Stimulated activated CD4-positive, alpha-beta T cell treated with anti-CD3 and anti-CD28 coated beads, Interleukin-2, amount 100 ng/mL, for 4 hours (primary cell): Measurements from ENCODE around the gene AMOT.
A peak's percentile ranks its signal among the peaks of the same experiment; 100 is the strongest.
"Not testable (repeated sequence)": the region's sequence is repeated elsewhere in the genome, so short reads cannot be mapped to it uniquely, and the experiment has no call there.

Experiments
- DNase-seq: peaks from one replicate; pipeline ENCODE4 v3.0.0-alpha.2; 2020; ENCODE audit warnings: low read depth

AMOT gene, protein sequence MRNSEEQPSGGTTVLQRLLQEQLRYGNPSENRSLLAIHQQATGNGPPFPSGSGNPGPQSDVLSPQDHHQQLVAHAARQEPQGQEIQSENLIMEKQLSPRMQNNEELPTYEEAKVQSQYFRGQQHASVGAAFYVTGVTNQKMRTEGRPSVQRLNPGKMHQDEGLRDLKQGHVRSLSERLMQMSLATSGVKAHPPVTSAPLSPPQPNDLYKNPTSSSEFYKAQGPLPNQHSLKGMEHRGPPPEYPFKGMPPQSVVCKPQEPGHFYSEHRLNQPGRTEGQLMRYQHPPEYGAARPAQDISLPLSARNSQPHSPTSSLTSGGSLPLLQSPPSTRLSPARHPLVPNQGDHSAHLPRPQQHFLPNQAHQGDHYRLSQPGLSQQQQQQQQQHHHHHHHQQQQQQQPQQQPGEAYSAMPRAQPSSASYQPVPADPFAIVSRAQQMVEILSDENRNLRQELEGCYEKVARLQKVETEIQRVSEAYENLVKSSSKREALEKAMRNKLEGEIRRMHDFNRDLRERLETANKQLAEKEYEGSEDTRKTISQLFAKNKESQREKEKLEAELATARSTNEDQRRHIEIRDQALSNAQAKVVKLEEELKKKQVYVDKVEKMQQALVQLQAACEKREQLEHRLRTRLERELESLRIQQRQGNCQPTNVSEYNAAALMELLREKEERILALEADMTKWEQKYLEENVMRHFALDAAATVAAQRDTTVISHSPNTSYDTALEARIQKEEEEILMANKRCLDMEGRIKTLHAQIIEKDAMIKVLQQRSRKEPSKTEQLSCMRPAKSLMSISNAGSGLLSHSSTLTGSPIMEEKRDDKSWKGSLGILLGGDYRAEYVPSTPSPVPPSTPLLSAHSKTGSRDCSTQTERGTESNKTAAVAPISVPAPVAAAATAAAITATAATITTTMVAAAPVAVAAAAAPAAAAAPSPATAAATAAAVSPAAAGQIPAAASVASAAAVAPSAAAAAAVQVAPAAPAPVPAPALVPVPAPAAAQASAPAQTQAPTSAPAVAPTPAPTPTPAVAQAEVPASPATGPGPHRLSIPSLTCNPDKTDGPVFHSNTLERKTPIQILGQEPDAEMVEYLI

GRCh38 chrX:112840382-112841113 is at the start of gene AMOT:
AMOT (minus strand) TSS chrX:112840831; CDS start chrX:112823126, 17,705 bp downstream.
- peak; percentile 34 for DNase-seq

DNA sequence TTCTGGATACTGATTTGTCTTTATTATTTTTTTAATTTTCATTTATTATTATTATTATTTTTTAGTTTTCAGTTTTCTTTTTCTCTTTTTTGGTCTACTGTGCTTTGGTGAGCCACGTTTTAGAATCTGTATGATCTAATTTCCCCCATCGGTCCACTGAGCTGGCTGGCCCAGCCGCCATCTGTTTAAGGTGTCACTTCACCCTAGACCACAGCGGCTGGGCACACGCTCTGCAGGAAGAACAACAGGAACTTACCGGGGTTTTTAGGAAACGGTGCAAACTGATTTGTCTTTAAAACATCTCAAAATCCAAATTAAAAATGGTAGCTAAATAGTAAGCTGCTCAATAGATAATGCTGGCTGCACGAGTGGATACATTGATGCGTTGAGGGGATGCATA is 48.8 kb upstream of the AMOT start:
- no peak for DNase-seq

DNA sequence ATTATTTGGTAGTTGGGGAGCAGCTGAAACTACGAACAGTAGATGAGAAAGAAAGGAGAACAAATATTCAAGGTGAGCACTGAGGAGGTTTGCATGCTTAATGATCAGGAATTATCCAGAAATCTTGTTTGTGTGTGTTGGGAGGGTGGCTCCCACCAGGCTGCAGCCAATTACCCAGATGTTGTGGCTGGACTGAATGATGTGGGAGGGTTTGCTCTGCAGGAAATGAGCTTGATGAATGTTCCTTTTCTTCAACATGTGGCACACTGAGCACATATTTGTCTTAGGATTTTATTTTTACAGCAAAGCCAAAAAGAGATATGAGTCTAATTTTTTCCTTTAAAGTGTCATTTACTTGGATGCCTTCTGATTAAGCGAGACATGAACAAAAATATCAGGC is 48.3 kb upstream of the AMOT start:
- no peak for DNase-seq

- no peak for DNase-seq
Measured at GRCh38 chrX:112877771-112878173, 37.1 kb upstream of the AMOT start.

GRCh38 chrX:112874614-112875013 is 34.0 kb upstream of the AMOT start:
- DNase-seq: no peak

- no peak for DNase-seq
Measured at GRCh38 chrX:112874175-112874574, 33.5 kb upstream of the AMOT start.

- no peak for DNase-seq
Measured at GRCh38 chrX:112868586-112868985, 28.0 kb upstream of the AMOT start.

DNA sequence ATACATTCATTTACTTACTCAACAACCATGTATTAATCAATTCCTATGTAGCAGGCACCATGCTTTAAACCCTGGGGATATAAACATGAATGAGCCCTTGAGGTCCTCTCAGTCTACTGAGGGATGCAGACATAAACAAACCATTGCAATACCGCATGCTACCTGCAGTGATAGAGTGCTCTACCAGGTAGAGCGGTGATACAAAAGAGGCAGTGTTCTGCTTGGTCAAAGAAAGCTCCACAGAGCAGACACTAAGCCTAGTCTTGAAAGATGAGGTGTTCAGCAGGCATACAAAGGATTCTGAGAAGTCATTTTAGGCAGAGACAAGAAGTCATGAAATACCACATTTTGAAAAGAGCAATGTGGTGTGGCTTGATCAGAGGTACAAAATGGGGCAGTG is 26.9 kb upstream of the AMOT start:
- no peak for DNase-seq

DNA sequence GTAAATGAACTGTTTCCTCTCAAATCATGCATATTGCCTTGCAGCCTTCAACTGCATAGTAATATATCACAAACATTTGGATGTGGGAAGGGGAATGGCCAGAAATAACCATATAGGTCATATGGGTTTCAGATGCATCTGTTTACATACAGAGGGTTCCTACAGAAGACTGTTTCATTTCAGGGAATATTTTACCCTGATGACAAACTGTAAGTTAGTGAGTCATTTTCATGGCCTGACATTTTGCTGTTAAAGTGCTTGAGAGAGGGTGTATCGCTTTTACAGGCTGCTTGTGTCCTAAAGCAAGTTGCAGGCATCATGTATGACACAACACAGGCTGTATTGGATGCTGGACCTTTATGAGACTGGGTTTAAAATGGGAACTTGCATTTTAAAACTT is 25.5 kb upstream of the AMOT start:
- DNase-seq: no peak

DNA sequence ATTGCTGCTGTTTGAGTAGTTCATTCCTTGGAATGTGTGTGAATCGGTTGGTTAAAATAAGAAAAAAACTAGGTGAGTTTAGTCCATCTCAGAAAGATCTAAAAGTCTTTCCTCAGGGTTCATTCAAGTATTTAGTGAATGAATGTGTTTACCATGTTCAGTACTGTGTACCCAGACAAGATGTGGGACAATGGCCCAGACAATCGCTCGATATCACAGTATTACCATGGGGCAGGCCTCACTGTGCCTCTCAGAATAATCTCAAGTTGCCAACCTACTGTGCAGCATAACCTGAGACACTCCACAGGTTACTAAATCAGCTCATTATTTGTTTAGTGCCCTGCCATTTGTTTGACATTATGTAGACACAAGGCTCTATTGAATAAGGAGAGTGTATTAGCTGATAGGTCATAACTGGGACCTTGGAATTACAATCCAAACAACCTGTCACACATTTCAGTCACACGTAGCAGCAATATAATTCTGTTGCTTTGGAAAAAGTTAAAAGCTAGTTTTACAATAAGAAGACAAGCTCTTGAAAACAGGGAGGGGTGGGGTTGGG is 24.9 kb upstream of the AMOT start:
- no peak for DNase-seq

DNA sequence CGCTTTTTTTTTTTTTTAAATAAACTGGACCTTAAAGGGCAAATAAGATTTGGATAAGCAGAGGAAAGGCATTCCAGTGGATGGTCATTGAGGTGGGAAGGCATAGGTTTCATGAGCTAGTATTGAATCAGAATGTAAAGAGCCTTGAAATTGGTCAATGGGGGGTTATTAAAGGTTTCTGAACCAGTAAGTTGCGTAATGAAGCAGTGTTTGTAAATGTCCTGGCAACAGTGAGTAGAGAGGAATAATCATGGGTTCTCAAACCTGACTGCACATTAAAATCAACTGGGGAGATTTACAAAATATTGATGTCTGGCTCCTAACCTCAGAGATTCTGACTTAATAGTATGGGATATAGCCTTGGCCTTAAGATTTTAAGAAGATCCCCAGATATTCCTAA is 23.2 kb upstream of the AMOT start:
- no peak for DNase-seq

- DNase-seq: no peak
Measured at GRCh38 chrX:112857478-112857878, 16.8 kb upstream of the AMOT start.

- DNase-seq: not testable (repeated sequence)
Measured at GRCh38 chrX:112854901-112855300, 14.3 kb upstream of the AMOT start.

DNA sequence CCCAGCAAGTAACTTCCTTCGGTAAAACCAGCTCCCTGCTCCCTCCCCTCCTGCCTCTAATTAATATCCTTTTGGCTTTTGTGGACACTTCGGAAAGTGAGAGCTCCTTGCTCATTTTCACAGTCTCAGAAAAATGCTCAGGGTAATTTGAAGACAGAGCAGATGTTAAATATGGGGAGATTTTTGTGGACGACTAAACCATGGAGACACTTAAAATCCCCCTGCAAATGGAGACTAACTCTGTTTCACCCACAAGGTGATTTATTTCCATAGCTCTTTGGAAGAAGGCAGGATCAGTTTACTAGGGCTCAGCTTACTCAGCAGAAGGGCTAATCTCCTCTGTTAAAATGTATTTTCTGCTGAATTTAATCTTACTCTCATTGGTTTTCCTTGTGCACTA is 12.2 kb upstream of the AMOT start:
- DNase-seq: no peak

- DNase-seq: no peak
Measured at GRCh38 chrX:112851806-112852205, 11.2 kb upstream of the AMOT start.

GRCh38 chrX:112851161-112851779 is 10.6 kb upstream of the AMOT start:
- no peak for DNase-seq

GRCh38 chrX:112849016-112849415 is 8.4 kb upstream of the AMOT start:
- DNase-seq: no peak

- DNase-seq: no peak
Measured at GRCh38 chrX:112846782-112847181, 6.2 kb upstream of the AMOT start.

GRCh38 chrX:112846187-112846586 is 5.6 kb upstream of the AMOT start:
- DNase-seq: no peak

GRCh38 chrX:112844250-112844649 is 3.6 kb upstream of the AMOT start:
- no peak for DNase-seq

GRCh38 chrX:112841820-112842157 is 1.2 kb upstream of the AMOT start:
- no peak for DNase-seq
